K562 (cell line): ENCODE measurements around the gene BTF3L4. TPM values are rescaled to one million over a fixed set of nuclear protein-coding genes. Genes with fewer than 3 reads are reported as not detected.

ENCODE experiments used
- NR4A1 ChIP-seq, 2 experiments: fragments of 250-450 bp in 1 of 2; fragments of 450-650 bp in 1 of 2; sonication (Bioruptor Pico) in 1 of 2; IDR thresholded peaks; 2 replicates each; pipeline versions ENCODE4 v1.4.0 to v1.6.1; 2016 to 2020; ENCODE audit warnings: mild to moderate bottlenecking in 2 of 2, missing compliant biosample characterization in 1 of 2, missing genetic modification characterization in 1 of 2, moderate library complexity in 1 of 2
- POLR2A ChIP-seq: fragments of 450-650 bp; conservative IDR thresholded peaks from 2 replicates; pipeline ENCODE4 v1.6.1; 2016
- RB1 ChIP-seq: fragments of 450-650 bp; IDR thresholded peaks from 2 replicates; pipeline ENCODE4 v1.6.1; 2017; ENCODE audit warnings: low read depth, mild to moderate bottlenecking
- RBFOX2 ChIP-seq: fragments of 200-400 bp; formaldehyde crosslinking; IDR thresholded peaks from 2 replicates; pipeline ENCODE4 v1.6.1; 2017; ENCODE audit warnings: low read depth, mild to moderate bottlenecking, low read length, moderate library complexity
- ZFP91 ChIP-seq: sonication (generic); formaldehyde crosslinking; IDR thresholded peaks from 2 replicates; pipeline ENCODE4 v1.8.0; 2022; ENCODE audit warnings: mild to moderate bottlenecking, missing genetic modification reagents
- ZFX ChIP-seq: sonication (generic); formaldehyde crosslinking; IDR thresholded peaks from 2 replicates; pipeline ENCODE4 v1.8.0; 2022; ENCODE audit warnings: mild to moderate bottlenecking, missing genetic modification reagents, moderate library complexity
- ZNF134 ChIP-seq: fragments of 250-450 bp; sonication (Bioruptor Pico); conservative IDR thresholded peaks from 2 replicates; pipeline ENCODE4 v1.4.0; 2020
- ZNF407 ChIP-seq: fragments of 450-650 bp; IDR thresholded peaks from 2 replicates; pipeline ENCODE4 v1.6.1; 2016; ENCODE audit warnings: low read depth
- polyA plus RNA-seq, 8 experiments: library from polyadenylated mRNA; depleted of rRNA in 4 of 8; stranded (reverse) in 5 of 8; unstranded in 3 of 8; fragments of >200 nt; fragmentation: Nextera tagmentation in 2 of 8; fragmentation: Illumina TruSeq in 1 of 8; extraction: Ambion mirVana in 2 of 8; extraction: Trizol in 1 of 8; gene quantifications; 2 replicates each; pipeline versions ENCODE4 v1.2.1 to v1.2.3, GENCODE V29; 2011 to 2014; ENCODE audit warnings: inconsistent platforms in 1 of 8, missing spikeins in 1 of 8
- total RNA-seq, 7 experiments: library from RNA; depleted of rRNA in 6 of 7; stranded (reverse); fragments of >200 nt in 6 of 7; fragmentation: Illumina TruSeq in 2 of 7; extraction: Trizol in 2 of 7; gene quantifications; 2 replicates each; pipeline versions ENCODE4 v1.2.1 to v1.2.3, GENCODE V29; 2011 to 2021; ENCODE audit warnings: low replicate concordance in 1 of 7
- TF ChIP-seq, protein P1 (sequence below): fragments of 450-650 bp; formaldehyde crosslinking; IDR thresholded peaks from 2 replicates; pipeline ENCODE4 v1.4.0; 2022; ENCODE audit warnings: mild to moderate bottlenecking, moderate library complexity
- TF ChIP-seq, protein P2 (sequence below): fragments of 200-400 bp; formaldehyde crosslinking; IDR thresholded peaks from 2 replicates; pipeline ENCODE4 v1.6.1; 2017; ENCODE audit warnings: mild to moderate bottlenecking, low read depth, low read length, moderate library complexity

The BTF3L4 gene
- total and polyA plus RNA-seq, 9 of the 15 experiments (the other 6 are each of a cell fraction or from before 2014, with no cell fraction given), result 40.1 to 106 (median 88.8) TPM

DNA sequence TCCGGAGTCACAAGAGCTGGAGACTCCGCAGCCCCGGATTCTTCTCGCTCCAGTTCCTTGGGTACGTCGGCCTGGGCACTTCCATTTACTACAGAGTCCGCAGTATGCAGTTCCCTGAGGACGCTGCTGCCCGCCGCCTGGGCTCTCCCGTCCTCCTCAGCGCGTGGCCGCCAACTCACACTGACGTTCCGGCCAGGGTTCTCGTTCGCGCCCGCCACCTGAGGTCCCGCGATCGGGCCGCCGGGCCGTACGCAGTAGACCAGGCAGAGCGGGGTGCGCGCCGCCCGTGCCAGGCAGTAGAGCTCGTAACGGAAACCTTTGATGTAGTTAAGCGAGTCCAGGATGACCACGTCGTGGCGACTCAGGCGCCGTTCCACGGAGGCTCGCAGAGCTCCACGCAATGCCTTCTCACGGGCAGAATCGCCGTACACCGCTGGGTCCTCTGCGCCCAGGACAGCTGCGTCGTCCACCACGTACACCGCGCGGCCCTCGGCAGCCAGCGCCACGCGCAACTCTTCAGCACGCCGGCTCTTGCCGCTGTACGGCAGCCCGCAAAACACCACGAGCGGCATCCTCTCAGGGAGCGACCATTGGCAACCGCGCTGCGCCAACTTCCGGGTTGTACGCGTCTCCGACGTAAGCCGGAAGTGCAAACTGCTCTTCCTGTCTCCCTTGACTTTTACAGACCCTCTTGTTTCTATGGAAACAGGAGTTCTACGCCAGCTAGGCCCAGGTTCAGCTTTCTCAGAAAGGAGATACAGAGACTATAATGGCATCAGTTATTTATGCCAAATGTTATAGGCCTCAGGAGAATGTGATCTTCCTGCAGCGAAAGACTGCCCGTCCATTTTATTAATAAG lies 22.7 kb upstream of the BTF3L4 start, which contains the start of gene KTI12 (continued):
- peak; percentile 50; the same call in 1 of the 2 replicates for TF ChIP-seq ZFP91 (CRISPR knock-in tag)
- peak; percentile 58; the same call in 1 of the 2 replicates for TF ChIP-seq ZNF407
- TF ChIP-seq, protein P1, sequence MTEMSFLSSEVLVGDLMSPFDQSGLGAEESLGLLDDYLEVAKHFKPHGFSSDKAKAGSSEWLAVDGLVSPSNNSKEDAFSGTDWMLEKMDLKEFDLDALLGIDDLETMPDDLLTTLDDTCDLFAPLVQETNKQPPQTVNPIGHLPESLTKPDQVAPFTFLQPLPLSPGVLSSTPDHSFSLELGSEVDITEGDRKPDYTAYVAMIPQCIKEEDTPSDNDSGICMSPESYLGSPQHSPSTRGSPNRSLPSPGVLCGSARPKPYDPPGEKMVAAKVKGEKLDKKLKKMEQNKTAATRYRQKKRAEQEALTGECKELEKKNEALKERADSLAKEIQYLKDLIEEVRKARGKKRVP (CRISPR knock-in tag), result no peak
- peak; percentile 51; the same call in 1 of the 2 replicates for TF ChIP-seq RB1
- peak; percentile 93 for TF ChIP-seq ZFX (CRISPR knock-in tag)
- TF ChIP-seq POLR2A, result peak; percentile 96
- TF ChIP-seq, protein P2, sequence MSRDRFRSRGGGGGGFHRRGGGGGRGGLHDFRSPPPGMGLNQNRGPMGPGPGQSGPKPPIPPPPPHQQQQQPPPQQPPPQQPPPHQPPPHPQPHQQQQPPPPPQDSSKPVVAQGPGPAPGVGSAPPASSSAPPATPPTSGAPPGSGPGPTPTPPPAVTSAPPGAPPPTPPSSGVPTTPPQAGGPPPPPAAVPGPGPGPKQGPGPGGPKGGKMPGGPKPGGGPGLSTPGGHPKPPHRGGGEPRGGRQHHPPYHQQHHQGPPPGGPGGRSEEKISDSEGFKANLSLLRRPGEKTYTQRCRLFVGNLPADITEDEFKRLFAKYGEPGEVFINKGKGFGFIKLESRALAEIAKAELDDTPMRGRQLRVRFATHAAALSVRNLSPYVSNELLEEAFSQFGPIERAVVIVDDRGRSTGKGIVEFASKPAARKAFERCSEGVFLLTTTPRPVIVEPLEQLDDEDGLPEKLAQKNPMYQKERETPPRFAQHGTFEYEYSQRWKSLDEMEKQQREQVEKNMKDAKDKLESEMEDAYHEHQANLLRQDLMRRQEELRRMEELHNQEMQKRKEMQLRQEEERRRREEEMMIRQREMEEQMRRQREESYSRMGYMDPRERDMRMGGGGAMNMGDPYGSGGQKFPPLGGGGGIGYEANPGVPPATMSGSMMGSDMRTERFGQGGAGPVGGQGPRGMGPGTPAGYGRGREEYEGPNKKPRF, result no peak
- TF ChIP-seq RBFOX2, result peak; percentile 94
- TF ChIP-seq ZNF134 (CRISPR knock-in tag), result no peak
- 0 out of 2 replicates have a peak, but pooled peaks have one; percentile 62 for TF ChIP-seq NR4A1 (CRISPR knock-in tag; IDR thresholded peaks at IDR 0.05)
- TF ChIP-seq NR4A1 (tag; IDR thresholded peaks at IDR 0.05), result no peak
